ENCODE results near the gene DOK6.

The DOK6 gene

DNA sequence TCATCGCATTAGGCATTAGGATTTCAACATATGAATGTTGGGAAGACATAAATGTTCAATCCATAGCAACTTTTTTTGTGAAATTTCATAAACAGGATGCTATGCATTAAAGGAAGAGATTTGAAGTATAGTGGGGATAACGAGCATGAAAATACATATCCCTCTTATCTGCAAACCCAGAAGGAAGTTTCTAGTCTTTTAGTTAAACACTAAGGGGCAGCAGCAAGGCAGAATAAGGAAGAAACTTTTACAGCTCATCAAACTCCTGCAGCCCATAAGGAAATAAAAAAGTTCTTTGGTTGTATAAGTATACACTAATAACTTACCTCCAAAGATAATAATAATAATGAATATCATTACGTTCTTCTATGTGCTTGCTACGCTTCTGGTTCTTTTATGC, 465.5 kb downstream of the DOK6 start:
- ChIA-PET CTCF (interaction anchor here (1.5 kb wide), 1 partner anchor 23 kb away, joined by 3 read pairs; no protein-coding TSS in a partner anchor), POLR2A (no interaction called here)
- no peak for DNase-seq (ENCODE audit: extremely low spot score)
- TF ChIP-seq, protein P1, sequence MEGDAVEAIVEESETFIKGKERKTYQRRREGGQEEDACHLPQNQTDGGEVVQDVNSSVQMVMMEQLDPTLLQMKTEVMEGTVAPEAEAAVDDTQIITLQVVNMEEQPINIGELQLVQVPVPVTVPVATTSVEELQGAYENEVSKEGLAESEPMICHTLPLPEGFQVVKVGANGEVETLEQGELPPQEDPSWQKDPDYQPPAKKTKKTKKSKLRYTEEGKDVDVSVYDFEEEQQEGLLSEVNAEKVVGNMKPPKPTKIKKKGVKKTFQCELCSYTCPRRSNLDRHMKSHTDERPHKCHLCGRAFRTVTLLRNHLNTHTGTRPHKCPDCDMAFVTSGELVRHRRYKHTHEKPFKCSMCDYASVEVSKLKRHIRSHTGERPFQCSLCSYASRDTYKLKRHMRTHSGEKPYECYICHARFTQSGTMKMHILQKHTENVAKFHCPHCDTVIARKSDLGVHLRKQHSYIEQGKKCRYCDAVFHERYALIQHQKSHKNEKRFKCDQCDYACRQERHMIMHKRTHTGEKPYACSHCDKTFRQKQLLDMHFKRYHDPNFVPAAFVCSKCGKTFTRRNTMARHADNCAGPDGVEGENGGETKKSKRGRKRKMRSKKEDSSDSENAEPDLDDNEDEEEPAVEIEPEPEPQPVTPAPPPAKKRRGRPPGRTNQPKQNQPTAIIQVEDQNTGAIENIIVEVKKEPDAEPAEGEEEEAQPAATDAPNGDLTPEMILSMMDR (IDR thresholded peaks at IDR 0.05; ENCODE audit: control extremely low read depth, extremely low read depth, low read depth, missing control alignments) = no peak

DNA sequence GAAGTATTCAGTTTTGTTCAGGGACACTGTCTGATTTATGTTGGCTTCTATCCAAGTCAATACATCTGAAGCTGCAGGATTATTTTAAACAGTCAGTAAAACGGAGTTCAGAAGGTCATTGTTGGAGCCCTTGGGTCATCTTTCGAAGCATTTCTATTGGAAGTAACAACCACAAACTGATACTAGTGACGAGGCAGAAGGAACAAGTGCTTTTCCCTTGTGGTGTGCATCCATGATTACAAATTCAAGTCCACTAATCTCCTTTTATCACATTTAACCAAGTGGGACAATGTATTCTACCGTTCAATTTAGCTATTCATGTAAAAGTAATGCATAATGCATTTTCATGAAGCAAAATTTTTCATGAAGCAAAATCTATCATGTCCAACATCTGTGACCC, 470.0 kb downstream of the DOK6 start:
- TF ChIP-seq, protein P1 (IDR thresholded peaks at IDR 0.05; ENCODE audit: control extremely low read depth, extremely low read depth, low read depth, missing control alignments) = no peak
- ChIA-PET POLR2A (no interaction called here), CTCF (no interaction called here)
- DNase-seq (ENCODE audit: extremely low spot score) = no peak

DNA sequence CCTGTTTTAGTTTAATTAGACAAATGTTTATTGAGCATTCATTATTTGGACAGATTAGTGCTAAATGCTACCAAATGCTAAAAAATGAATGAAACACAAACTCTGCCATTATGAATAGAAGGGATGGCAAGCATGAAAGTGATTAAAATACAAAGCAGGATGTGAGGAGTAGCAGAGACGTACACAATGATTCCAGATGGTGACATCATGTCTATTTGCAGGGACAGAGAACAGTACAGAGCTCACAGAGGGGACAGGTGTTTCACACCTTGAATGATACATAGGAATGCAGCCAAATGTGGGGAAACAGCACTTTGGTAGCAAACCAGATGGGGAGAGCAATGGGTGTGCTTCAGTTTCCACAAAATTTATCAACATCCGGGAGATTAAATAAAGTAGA, 470.7 kb downstream of the DOK6 start:
- ChIA-PET CTCF (no interaction called here), POLR2A (no interaction called here)
- DNase-seq (ENCODE audit: extremely low spot score) = no peak
- TF ChIP-seq, protein P1 (IDR thresholded peaks at IDR 0.05; ENCODE audit: control extremely low read depth, extremely low read depth, low read depth, missing control alignments) = no peak

DNA sequence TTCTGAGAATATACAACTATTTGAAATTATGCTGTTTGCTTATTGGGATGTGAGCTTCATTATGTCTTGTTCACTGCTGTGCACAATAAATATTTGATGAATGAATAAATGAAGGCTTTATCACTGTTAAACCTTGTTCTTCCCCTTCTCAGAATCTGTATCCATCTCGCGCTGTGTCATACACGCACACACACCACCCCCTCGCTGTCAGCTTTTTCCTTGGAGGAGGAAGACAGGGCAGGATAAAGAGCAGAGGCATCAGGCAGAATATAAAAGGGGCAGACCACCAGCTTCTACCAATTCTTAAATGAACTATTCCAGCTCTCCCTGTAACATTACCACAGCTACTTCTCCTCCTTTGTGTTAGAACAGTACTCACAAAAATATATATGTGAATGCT, 472.0 kb downstream of the DOK6 start:
- ChIA-PET POLR2A (no interaction called here), CTCF (interaction anchor here (2.0 kb wide), 1 partner anchor 11 kb away, joined by 6 read pairs; no protein-coding TSS in a partner anchor)
- TF ChIP-seq, protein P1 (IDR thresholded peaks at IDR 0.05; ENCODE audit: control extremely low read depth, extremely low read depth, low read depth, missing control alignments) = no peak
- no peak for DNase-seq (ENCODE audit: extremely low spot score)

DNA sequence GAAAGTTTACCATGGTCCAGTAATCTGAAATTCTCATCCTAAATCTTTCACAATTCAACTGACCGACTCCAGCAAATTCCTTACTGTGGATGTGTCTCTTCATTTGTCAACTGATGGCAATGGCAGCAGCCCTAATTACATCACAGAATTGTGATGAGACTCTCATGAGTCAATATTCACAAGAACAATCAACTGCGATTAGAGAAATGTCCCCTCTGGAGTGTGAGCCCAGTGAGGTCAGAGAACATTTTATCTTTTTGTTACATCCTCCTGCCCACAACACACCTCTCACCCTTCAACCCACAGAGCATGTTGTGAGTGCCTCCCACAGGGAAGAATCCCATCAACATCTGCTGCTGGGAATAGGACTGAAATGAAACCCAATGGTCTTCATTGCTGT, 473.4 kb downstream of the DOK6 start:
- POLR2A ChIA-PET = no interaction called here
- CTCF ChIA-PET = interaction anchor here (0.9 kb wide), 1 partner anchor 12 kb away, joined by 3 read pairs; no protein-coding TSS in a partner anchor
- TF ChIP-seq, protein P1 (IDR thresholded peaks at IDR 0.05; ENCODE audit: control extremely low read depth, extremely low read depth, low read depth, missing control alignments) = no peak
- no peak for DNase-seq (ENCODE audit: extremely low spot score)

DNA sequence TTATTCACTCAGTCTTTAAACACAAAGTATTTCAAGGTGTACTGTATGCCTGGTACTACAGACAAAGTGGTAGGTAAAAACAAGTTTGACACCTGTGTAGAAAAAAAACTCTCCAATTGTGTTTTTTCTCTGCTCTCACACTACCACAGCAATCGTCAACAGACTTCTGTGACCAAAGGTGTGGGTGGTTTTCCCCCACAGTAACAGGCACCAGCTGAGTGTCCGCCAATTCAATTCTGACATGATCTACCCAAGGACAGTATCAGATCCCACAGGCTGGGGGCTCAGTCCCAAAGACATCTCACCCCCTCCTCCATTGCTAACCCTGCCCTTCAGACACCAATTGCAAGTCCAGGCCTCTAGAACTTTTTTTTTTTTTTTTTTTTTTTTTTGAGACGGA, 475.8 kb downstream of the DOK6 start:
- DNase-seq (ENCODE audit: extremely low spot score) = no peak
- ChIA-PET POLR2A (no interaction called here), CTCF (no interaction called here)
- TF ChIP-seq, protein P1 (IDR thresholded peaks at IDR 0.05; ENCODE audit: control extremely low read depth, extremely low read depth, low read depth, missing control alignments) = no peak
